ENCODE results near the gene DYNLT2B.

DNA sequence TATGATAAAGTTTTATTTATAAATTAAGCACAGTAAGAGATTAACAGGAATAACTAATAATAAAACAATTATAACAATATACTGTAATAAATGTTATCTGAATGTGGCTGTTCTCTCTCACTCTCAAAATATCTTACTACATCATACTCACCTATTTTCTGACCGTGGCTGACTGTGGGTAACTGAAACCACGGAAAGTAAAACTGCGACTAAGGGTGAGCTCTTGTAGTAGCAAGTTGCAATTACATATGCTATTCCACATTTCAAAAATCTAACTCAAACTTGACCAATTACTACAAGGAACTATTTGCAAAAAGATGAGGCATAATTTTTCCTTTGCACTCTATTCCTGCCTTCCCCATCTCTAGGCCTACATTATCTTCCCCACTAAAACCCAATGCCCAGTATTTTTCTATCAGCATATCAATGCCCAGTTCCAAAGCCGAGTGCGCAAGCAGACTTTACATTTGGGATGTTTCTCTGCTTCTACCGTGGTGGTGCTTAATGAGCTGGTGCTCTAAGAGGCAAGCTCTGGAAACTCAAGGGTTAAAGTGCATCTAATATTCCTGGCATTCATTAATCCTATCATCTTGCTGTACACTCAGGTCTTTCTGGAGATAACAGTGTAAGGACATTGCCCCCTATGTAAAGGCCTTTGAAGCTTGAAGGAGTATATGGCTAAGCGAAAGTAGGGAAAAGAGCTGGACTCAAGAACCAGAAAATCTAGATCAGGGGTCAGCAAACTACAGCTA lies 37.2 kb downstream of the DYNLT2B start:
- TF ChIP-seq, protein P1, sequence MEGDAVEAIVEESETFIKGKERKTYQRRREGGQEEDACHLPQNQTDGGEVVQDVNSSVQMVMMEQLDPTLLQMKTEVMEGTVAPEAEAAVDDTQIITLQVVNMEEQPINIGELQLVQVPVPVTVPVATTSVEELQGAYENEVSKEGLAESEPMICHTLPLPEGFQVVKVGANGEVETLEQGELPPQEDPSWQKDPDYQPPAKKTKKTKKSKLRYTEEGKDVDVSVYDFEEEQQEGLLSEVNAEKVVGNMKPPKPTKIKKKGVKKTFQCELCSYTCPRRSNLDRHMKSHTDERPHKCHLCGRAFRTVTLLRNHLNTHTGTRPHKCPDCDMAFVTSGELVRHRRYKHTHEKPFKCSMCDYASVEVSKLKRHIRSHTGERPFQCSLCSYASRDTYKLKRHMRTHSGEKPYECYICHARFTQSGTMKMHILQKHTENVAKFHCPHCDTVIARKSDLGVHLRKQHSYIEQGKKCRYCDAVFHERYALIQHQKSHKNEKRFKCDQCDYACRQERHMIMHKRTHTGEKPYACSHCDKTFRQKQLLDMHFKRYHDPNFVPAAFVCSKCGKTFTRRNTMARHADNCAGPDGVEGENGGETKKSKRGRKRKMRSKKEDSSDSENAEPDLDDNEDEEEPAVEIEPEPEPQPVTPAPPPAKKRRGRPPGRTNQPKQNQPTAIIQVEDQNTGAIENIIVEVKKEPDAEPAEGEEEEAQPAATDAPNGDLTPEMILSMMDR (IDR thresholded peaks at IDR 0.05), result no peak
- TF ChIP-seq POLR2A (IDR thresholded peaks at IDR 0.05) (no peak), POLR2AphosphoS5 (IDR thresholded peaks at IDR 0.05; ENCODE audit: insufficient read depth in 1 of 2, low read depth in 1 of 2) (no peak)

Data from vagina (tissue), 2 donors.